Stomach (tissue), 4 donors: ENCODE data around the gene HTR2B.

Experiments used
- POLR2A ChIP-seq, 4 donors: fragments of 450-650 bp; IDR thresholded peaks; one replicate each; pipeline ENCODE4 v1.6.1; 2016; ENCODE audit warnings: antibody characterized with exemption in 4 of 4, control low read depth in 2 of 4, mild to moderate bottlenecking in 1 of 4, moderate library complexity in 1 of 4
- TF ChIP-seq, protein P1 (sequence below), 7 experiments: fragments of 450-650 bp in 4 of 7; fragments of 200-600 bp in 3 of 7; sonication (generic) in 3 of 7; IDR thresholded peaks; one replicate each; pipeline ENCODE4 v1.5.1; 2016 to 2019; ENCODE audit warnings: antibody characterized with exemption in 7 of 7, control low read depth in 2 of 7, mild to moderate bottlenecking in 1 of 7

DNA sequence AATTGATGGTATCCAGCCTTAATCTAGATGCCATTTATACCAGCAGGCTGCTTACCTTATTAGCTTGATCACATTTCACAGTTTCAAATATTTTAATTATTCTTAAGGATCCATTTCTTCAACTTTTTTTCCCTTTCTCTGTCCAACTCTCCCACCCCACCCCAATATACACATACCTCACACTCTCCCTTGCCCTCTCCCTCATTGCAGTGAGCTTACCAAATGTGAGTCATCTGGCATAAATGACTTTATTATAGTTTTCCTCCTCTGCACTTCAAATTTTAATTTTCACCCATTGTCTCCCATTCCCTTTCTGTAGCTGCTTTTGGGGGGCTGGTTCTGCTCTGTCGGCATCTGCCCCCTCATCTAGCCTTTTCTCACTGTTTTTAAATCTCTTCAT is 12.9 kb downstream of the HTR2B start:
- TF ChIP-seq POLR2A (IDR thresholded peaks at IDR 0.05), result no peak
- TF ChIP-seq, protein P1, sequence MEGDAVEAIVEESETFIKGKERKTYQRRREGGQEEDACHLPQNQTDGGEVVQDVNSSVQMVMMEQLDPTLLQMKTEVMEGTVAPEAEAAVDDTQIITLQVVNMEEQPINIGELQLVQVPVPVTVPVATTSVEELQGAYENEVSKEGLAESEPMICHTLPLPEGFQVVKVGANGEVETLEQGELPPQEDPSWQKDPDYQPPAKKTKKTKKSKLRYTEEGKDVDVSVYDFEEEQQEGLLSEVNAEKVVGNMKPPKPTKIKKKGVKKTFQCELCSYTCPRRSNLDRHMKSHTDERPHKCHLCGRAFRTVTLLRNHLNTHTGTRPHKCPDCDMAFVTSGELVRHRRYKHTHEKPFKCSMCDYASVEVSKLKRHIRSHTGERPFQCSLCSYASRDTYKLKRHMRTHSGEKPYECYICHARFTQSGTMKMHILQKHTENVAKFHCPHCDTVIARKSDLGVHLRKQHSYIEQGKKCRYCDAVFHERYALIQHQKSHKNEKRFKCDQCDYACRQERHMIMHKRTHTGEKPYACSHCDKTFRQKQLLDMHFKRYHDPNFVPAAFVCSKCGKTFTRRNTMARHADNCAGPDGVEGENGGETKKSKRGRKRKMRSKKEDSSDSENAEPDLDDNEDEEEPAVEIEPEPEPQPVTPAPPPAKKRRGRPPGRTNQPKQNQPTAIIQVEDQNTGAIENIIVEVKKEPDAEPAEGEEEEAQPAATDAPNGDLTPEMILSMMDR (IDR thresholded peaks at IDR 0.05), result no peak
